ENCODE results near the gene SRA1. TPM values are rescaled to one million over a fixed set of nuclear protein-coding genes. Genes with fewer than 3 reads are reported as not detected.

SRA1 gene
- total and polyA plus RNA-seq, 2 of the 13 experiments (the other 11 are each of a cell fraction or from before 2014, with no cell fraction given), result 14.2 to 32.8 TPM

DNA sequence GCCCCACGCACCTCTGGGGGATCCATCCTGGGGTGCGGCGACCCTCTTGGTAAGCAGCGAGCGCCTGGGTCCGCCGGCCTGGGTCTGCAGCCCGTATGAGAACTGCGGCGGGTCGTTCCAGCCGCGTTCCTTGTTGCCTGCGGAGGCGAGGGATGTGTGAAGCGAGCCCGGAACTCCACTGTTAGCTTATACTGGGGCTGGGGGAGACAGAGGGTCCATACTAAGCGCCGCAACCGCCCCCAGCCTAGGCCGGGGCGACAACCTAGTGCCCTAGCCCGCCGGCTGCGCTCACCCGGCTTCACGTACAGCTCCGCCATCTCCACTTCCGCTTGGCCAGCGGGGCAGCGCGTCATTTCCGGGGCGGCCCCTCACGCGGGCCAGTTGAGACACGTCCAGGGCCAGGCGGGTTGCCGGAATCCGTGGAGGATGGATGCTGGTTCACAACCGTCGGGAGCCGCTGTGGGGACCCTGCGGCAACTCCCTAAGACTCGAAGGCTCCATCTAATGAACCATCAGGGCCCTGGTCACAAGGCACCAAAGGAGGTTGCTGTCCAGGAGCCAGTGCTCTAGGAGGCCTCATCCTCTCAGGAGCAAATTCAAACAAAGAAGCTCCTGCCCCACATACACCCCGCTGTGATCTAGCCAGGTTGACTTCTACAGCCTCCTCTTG lies at the start of gene SRA1 (continued):
- TF ChIP-seq MZF1 (CRISPR knock-in tag; IDR thresholded peaks at IDR 0.05; ENCODE audit: borderline replicate concordance) (no peak), AGO2 (optimal IDR thresholded peaks at IDR 0.05; ENCODE audit: low read depth, low read length) (peak; percentile 95), ZNF772 (CRISPR knock-in tag; IDR thresholded peaks at IDR 0.05) (peak; percentile 80; the same call in 1 of the 2 replicates), GTF3A (CRISPR knock-in tag; conservative IDR thresholded peaks at IDR 0.05) (no peak), PRPF4 (IDR thresholded peaks at IDR 0.05; ENCODE audit: low read depth, low read length, poor library complexity, severe bottlenecking) (no peak), FOXA3 (CRISPR knock-in tag; IDR thresholded peaks at IDR 0.05) (0 out of 2 replicates have a peak, but pooled peaks have one; percentile 33), ZNF605 (CRISPR knock-in tag; IDR thresholded peaks at IDR 0.05) (peak; percentile 89), ZNF781 (CRISPR knock-in tag; IDR thresholded peaks at IDR 0.05; ENCODE audit: borderline replicate concordance, not compliant biosample characterization) (peak; percentile 75), ZNF383 (CRISPR knock-in tag; IDR thresholded peaks at IDR 0.05; ENCODE audit: borderline replicate concordance) (no peak), BCL6 (CRISPR knock-in tag; IDR thresholded peaks at IDR 0.05) (peak; percentile 66), GZF1 (CRISPR knock-in tag; IDR thresholded peaks at IDR 0.05) (no peak), ZFP62 (CRISPR knock-in tag; IDR thresholded peaks at IDR 0.05) (no peak), ZMAT3 (CRISPR knock-in tag; conservative IDR thresholded peaks at IDR 0.05) (0 out of 2 replicates have a peak, but pooled peaks have one; percentile 75), CHD4 (IDR thresholded peaks at IDR 0.05; ENCODE audit: borderline replicate concordance, low read length) (no peak), RAD21 (CRISPR knock-in tag; IDR thresholded peaks at IDR 0.05) (peak; percentile 51), ZNF251 (CRISPR knock-in tag; IDR thresholded peaks at IDR 0.05) (no peak), NFE2L1 (CRISPR knock-in tag; IDR thresholded peaks at IDR 0.05; ENCODE audit: borderline replicate concordance) (no peak), GABPB1 (CRISPR knock-in tag; IDR thresholded peaks at IDR 0.05) (peak; percentile 99), TP53 (CRISPR knock-in tag; conservative IDR thresholded peaks at IDR 0.05) (peak; percentile 79; the same call in 1 of the 2 replicates), SRY (CRISPR knock-in tag; IDR thresholded peaks at IDR 0.05) (peak; percentile 75; the same call in 1 of the 2 replicates), MEIS2 (CRISPR knock-in tag; IDR thresholded peaks at IDR 0.05) (peak; percentile 74), REPIN1 (CRISPR knock-in tag; IDR thresholded peaks at IDR 0.05; ENCODE audit: borderline replicate concordance, low read depth) (peak; percentile 61), ZNF333 (CRISPR knock-in tag; IDR thresholded peaks at IDR 0.05; ENCODE audit: borderline replicate concordance) (0 out of 2 replicates have a peak, but pooled peaks have one; percentile 63)
- TF ChIP-seq, protein P1, sequence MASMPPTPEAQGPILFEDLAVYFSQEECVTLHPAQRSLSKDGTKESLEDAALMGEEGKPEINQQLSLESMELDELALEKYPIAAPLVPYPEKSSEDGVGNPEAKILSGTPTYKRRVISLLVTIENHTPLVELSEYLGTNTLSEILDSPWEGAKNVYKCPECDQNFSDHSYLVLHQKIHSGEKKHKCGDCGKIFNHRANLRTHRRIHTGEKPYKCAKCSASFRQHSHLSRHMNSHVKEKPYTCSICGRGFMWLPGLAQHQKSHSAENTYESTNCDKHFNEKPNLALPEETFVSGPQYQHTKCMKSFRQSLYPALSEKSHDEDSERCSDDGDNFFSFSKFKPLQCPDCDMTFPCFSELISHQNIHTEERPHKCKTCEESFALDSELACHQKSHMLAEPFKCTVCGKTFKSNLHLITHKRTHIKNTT (CRISPR knock-in tag; IDR thresholded peaks at IDR 0.05), result no peak
- TF ChIP-seq, protein P2, sequence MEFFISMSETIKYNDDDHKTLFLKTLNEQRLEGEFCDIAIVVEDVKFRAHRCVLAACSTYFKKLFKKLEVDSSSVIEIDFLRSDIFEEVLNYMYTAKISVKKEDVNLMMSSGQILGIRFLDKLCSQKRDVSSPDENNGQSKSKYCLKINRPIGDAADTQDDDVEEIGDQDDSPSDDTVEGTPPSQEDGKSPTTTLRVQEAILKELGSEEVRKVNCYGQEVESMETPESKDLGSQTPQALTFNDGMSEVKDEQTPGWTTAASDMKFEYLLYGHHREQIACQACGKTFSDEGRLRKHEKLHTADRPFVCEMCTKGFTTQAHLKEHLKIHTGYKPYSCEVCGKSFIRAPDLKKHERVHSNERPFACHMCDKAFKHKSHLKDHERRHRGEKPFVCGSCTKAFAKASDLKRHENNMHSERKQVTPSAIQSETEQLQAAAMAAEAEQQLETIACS (CRISPR knock-in tag; IDR thresholded peaks at IDR 0.05), result no peak
- TF ChIP-seq, protein P3, sequence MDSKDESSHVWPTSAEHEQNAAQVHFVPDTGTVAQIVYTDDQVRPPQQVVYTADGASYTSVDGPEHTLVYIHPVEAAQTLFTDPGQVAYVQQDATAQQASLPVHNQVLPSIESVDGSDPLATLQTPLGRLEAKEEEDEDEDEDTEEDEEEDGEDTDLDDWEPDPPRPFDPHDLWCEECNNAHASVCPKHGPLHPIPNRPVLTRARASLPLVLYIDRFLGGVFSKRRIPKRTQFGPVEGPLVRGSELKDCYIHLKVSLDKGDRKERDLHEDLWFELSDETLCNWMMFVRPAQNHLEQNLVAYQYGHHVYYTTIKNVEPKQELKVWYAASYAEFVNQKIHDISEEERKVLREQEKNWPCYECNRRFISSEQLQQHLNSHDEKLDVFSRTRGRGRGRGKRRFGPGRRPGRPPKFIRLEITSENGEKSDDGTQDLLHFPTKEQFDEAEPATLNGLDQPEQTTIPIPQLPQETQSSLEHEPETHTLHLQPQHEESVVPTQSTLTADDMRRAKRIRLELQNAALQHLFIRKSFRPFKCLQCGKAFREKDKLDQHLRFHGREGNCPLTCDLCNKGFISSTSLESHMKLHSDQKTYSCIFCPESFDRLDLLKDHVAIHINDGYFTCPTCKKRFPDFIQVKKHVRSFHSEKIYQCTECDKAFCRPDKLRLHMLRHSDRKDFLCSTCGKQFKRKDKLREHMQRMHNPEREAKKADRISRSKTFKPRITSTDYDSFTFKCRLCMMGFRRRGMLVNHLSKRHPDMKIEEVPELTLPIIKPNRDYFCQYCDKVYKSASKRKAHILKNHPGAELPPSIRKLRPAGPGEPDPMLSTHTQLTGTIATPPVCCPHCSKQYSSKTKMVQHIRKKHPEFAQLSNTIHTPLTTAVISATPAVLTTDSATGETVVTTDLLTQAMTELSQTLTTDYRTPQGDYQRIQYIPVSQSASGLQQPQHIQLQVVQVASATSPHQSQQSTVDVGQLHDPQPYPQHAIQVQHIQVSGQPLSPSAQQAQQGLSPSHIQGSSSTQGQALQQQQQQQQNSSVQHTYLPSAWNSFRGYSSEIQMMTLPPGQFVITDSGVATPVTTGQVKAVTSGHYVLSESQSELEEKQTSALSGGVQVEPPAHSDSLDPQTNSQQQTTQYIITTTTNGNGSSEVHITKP (CRISPR knock-in tag; IDR thresholded peaks at IDR 0.05; ENCODE audit: low read depth), result no peak

All from HepG2 (cell line).